Measurements from ENCODE around the gene UFC1.

The UFC1 gene

DNA sequence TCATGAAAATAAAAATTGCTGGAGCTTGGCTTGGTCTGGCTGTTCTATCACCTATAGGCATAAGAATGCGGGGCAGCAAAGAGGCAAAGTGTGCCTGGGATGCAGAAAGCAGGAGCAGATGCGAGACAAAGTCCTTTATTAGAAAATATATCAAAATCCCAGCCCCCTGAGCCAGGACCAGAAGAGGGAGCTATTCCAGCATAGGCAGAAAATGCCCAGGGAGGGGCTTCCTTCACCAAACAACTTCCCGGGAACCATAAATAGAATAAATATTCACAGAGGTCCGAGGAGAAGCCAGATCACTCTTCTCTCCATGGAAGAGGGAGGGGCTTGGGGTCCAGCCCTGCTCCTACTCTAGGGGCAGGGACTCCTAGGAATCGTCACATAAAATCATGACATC, 17.4 kb downstream of the UFC1 start:
- no peak for DNase-seq (ENCODE audit: low read depth)

DNA sequence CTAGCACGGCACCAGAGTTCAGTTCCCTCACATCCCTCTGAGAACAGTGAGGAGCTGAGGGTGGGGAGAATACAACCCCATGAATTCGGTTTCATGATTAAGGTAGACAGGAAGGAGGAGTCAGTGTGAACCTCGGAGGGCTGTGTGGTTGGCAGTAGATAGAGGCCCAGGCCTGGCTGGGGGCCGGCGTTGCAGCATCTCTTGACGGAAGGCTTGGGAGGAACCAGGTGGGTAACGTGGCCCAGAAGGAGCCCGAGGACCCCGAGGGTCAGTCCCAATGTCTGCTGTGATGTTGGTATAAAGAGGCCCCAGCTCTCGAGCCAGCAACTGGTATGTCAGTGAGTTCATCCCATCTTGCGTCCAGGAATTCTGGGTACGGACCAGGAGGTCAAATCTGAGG, 17.9 kb downstream of the UFC1 start:
- no peak for DNase-seq (ENCODE audit: low read depth)

DNA sequence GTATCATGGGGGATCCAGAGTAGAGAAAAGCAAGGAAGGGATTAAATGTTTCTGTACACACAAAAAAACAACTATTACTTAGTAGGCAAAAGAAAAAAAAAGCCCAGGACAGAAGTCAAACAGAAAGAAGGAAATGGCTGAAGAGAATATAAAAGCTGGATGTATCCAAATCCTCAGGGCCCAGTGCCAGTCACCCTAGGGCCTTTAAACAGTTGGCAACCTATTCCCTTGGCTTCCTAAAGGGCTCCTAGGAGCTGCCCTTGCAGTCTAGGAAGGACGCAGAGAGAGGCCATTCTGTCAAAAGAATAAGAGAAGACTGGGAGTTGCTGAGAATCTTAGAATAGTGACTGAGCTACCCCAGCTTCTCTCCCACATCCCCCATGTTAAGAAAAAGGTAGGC, 18.6 kb downstream of the UFC1 start:
- no peak for DNase-seq (ENCODE audit: low read depth)

DNA sequence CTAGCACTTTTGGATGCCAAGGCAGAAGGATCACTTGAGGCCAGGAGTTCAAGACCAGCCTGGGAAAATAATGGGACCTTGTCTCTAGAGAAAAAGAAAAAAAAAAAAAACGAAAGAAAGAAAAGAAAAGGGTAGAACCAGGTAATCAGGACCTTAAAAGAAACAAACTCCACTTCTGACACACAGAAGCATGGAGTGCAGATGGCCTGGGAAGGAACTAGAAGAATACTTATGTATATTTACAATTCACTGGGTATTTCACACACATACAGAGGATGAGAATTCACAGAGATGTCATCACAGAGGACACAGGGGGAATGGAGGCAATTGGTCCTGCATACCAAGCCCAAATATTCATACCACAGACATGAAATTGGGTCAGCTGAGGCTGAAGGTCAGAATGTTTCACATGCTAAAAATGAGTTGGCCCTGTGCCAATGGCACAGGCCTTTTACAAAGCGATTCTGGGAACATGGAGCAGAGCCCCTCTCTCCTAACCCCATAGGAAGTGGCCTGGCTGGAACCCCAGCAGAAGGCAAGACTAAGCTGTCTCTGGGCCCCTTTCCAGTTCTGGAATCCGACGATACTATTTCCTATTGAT, 19.1 kb downstream of the UFC1 start:
- DNase-seq (ENCODE audit: low read depth): no peak

DNA sequence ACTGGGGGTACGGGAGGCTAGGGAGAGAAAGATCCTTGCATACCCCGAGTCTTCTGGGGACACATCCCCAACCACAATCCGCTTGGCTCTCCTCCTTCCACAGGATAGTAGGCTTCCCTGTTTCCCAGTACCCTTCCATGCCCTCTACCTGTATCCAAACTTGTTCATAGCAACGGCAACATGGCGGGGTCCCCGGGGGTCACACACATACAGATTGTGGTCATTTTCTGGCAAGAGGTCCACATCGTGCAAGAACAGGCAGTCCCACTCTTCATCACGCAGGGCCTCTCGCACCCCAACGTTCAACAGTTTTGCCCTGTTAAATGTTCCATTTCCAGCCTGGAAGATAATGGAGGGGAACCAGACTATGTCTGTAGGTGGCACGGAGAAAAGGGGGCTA, 19.9 kb downstream of the UFC1 start:
- DNase-seq (ENCODE audit: low read depth): no peak

DNA sequence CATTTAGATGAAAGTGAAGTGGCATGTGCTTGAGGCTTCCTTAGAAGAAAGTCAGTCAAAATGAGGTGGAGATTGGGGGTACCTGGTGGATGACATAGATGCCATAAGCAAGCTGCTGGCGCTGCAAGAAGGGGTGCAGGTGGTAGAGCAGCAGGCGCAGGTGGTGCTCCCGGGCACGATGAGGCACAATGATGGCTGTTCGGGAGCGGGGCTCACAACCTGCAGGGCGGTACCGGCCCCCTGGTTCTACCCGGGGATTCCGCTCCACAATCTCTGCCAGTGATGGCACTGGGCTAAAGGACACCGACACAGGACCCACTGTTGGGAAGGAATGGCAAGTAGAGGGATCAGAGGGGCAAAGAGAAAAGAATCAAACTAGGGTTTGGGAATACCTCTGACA, 21.1 kb downstream of the UFC1 start:
- no peak for DNase-seq (ENCODE audit: low read depth)

DNA sequence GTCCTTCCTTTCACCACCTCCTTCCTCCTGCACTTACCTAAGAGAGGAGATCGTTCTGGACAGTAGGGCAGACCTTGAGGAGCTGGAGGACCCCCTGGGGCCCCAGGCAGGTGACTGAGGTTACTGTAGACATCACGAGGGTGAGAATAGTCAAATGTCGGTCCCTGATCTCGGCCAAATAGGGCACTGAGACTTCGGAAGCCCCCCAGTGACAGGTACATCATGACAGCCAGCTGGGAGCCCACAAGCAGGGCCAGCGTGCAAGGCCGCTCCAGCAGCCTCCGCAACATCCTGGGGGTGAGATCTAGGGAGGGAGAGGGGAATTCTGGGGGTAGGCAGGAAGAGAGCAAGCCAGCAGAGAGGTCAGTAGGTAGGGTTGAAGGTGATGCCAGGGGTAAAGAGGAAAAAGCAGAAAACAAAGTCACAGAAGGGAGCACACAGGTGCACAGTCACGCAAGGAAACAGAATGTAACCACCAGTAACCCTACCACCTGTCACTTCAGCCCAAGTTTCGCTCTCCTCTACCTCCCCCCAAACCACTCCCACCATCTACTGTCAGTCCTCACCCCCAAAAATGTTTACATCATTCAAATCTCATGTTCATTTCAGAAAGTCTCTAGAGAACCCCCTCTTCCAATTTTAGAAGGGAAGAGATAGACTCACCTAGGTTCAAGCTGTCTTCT, 22.1 kb downstream of the UFC1 start:
- no peak for DNase-seq (ENCODE audit: low read depth)

DNA sequence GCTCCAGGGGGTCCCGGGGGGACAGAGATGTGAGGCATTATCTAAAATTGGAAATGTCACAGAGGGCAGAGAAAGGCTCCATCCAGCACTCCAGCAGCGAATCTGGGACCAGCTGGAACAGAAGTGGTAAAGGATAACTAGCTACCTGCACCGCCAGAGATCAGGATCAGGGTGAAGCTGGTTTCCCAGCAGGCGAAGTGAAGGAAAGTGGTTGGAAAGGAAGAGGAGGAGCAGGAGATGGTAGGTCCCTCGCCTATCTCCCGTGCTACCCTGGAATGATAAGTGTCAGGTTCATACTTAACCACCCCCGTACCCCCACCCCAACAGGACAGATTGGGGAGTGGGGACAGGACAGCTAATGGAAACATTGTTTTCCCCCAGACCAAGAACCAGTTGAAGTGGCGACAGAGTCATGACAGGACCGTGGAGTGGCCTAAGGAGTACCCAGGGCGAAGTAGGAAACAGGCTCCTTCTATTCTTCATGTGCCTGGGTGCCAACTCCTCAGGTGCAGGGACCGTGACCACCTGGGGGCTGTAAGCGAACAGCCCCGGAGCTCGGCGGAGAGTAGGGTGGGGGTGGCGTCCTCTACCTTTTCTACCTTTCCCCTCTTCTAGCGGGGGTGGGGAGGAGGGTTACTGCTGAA, 22.8 kb downstream of the UFC1 start:
- no peak for DNase-seq (ENCODE audit: low read depth)

DNA sequence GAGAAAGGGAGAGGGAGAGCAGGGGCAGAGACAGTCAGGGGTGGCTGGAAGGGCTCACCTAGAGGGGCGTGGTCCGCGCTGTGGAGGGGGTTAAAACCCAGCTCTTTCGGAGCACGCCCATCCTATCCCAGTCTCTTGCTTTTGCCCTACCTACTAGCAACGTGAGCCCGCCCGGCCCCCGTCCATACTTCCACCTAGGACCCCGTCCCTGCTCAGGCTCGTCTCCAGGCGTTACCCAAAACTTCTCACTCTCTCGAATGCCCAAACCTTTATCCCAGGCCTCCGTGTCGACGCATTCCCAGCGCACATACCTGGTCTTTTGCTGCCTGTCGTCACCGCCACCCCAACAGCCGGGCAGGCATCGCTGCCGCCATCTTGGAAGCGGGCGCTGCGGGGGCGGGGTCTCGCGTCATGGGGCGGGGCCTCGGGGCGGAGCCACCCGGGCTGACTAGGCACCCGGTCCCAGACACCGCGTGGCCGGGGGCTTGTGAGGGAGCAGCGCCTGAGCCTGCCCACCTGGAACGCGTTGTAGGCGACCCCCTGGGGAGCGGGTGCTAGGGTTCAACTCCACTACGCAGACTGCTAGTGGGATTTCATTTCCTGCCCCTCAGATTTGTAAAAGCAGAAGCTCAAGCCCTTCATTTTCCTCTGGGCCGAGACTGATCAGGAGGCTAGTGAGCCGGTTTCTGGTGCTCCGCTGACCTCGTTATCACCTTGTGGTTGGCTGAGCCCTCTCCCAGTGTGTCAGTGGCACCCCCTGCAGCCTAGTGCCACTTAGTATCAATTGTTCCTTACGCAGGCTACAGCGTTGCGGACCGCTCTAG, 23.5 kb downstream of the UFC1 start, which contains the start of gene B4GALT3:
Gene B4GALT3 (minus strand): TSS at position 396 of the 824 bp plus-strand sequence. CDS start 1,447 bp downstream, outside the sequence.
- DNase-seq (ENCODE audit: low read depth): peak; percentile 92

DNA sequence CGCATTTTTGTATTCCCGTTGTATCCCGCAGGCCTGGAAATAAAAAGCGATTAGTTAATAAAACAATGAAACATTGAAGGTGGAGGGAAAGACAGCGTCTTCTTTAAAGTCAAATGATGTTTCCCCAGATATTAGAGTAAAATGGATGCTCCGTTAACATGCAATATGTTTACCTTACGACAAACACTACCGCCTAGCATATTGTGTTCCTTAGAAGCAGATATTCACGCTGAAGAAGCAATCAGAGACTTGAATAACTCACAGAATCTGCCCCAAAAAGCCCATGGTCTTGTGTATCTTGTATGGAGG, 24.1 kb downstream of the UFC1 start:
- no peak for DNase-seq (ENCODE audit: low read depth)

DNA sequence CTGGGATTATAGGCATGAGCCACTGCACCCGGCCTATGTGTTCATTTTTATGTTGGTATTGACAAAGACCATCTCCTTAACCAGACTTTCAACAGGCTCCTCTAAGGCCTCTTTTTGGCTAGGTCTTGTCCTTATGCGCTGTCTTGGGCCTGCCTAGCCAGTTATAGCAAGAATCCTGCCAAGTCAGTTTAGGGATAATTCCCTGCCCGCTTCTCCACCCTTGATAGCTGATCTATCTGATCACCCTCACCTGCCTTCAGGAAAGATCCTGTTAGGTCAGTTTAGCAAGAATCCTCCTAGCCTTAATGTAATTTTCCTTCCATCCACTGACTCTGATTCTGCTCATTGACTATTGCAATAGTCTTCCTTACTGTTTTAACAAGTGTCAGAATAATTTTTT, 25.9 kb downstream of the UFC1 start:
- DNase-seq (ENCODE audit: low read depth): no peak

DNA sequence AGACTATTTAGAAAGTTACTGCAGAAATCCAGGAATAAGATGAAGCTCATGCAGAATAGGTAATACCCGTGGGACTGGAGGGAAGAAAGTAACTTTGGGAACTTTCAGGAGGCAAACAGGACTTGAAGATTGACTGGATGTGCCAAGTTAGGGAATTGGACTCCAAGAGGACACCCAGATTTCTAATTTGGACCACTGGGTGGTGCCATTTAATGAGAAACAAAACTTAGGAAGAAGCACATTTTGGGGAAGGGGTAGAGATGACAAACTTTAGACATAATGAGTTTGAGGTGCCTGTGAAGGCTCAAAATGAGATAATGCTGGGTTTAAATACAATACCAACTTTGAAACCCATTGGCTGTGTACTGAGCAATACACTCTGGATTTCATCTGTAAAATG, 26.9 kb downstream of the UFC1 start:
- no peak for DNase-seq (ENCODE audit: low read depth)

DNA sequence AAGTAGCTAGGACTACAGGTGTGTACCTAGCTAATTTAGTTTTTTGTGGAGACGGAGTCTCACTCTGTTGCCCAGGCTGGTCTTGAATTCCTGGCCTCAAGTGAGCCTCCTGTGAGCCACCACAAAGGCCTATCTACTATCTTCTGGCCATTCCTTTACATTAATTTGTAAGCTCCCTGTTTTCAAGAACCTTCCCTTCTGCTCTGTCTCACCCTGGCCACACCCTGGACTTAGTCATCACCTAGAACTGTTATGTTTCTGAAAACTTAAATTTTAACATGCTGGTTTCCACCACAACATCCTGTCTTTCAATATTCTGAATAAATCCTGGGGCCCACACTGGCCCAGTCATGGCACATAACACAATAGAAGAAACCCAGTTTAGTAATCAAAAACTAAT, 28.4 kb downstream of the UFC1 start:
- peak; percentile 38 for DNase-seq (ENCODE audit: low read depth)

DNA sequence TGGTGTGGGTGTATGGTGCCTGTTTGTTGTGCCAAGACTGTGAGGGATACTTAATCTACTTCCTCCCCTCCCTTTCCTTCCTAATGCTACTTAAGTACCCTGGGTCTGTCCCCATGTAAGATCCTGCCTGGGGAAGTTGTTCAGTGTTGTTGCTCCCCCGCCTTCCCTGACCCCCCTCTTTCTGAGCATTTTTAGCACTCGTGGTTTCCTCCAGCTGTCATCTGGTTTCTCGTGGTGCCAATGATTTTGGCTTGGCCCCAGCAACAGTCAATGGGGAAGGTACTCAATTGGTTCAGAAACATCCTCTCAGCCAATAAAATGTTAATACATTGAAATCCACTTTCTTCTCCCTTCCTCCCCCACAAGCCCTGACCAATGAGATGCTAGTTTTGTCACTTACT, 31.5 kb downstream of the UFC1 start:
- DNase-seq (ENCODE audit: low read depth): peak; percentile 48

DNA sequence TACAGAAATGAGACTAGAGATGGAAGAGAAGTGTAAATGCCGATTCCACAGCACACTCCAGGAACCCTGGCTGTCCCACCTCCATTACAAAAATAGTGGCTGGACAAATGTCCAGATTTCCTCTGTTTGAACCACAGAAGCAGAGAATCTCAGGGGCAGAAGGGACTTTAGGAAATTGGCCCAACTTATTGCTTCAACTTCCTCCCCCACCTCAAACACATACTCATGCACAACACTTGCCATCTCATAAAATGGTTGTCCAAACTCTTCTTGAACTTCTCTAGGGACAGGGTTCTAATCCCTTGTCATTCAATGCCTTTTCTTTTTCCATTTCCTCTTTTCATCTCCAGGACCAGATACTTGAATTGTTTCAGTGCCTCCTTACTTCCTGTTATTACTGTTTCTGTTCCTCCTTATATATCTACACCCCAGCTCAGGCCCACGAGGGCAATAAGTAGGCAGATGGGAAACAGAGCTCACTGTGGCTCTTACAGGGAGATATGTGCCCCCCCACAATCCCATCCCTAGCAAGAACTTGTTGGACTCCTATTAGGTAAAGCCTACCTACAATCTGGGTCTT, 32.0 kb downstream of the UFC1 start:
- DNase-seq (ENCODE audit: low read depth): no peak

DNA sequence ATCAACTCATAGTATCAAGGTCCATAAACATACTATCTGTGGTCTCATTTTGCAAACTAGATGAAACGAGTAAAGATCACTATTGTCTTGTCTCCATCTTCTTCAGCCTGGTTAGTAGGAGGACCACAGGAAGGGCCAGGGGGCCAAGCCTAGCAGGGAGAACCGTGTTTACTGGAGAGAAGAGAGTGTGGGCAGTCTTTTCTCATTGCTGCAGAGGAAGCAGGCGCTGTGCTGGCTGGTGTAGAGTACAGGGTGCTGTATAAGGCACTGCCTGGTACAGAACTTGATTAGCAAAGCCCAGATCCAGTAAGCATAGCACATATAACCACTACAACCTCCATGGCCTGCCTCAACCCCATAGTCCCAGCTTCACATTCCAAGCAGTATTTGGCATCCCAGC, 33.5 kb downstream of the UFC1 start:
- DNase-seq (ENCODE audit: low read depth): no peak

DNA sequence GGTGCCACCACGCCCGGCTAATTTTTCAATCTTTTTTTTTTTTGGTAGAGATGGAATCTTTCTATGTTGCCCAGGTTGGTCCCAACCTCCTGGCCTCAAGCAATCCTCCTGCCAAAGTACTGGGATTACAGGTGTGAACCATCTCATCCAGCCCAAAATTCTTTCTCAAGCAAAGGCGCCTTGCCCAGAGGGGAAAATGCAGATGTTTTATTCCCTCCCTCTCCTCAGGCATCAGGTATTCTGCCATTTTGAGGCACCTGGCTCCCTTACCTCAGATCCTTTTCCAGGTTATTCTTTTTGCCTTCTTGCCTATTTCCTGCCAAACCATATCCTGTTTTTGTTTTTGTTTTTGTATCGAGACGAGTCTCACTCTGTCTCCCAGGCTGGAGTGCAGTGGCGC, 34.6 kb downstream of the UFC1 start:
- no peak for DNase-seq (ENCODE audit: low read depth)

DNA sequence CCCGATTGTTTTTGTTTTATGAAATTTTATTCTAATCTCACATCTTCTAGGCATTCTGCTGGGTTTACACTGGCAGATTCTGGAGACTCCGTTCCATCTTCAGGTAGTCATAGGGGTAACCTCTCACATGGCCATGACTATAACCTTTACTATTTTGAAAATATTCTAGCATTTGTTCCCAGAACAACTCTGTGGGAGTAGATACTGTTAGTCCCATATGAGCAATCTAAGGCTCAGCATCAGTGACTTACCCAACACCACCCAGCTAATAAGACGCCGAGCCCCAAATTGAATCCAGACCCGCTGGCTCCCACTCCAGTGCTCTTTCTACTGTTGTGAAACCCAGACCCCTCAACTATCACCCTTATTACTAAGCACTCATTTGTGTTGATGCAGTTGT, 35.3 kb downstream of the UFC1 start:
- no peak for DNase-seq (ENCODE audit: low read depth)

DNA sequence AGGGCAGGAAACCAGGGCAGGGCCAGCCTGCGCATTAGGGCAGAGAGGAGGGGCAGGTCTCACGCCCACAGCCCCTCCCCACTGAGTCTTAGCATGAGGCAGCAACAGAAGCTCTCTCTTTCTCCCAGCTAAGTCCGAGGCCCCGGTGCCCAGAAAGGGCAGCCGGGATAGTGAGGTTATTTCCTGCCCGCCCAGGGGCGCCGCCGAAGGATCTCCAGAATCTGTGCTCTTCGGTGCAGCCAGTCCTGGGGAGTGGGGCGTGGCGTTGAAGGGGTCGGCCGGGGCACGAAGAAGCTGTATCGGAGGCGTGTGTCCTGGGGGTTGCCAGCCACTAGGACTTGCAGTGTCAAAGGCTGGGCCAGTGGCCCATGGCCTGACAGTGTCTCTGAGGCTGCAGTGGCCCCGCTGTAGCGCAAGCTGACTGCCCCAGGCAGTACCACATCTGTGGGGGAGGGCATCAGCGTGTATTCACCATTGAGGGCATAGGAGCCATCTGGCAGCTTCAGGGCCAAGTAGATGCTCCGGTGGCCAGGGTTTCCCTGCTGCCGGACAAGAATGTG, 37.3 kb downstream of the UFC1 start:
- DNase-seq (ENCODE audit: low read depth): no peak

DNA sequence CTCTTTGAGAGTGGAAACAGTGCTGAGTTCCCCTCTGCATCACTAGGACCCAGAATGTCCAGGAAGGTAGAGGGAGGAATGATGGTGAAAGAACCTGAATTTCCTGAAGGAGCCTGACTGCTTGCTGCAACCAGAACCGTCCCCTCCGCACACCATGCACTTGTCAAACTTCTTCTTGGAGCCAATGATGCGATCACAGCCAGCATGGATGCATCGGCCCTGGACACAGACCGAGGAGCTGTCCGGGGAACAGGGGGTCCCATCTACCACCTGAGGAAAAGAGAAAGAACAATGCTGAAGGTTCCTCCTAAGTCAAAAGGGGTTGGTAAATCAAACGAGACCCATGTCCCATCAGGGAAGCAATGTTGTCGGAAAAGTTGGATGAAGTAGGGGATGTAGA, 38.2 kb downstream of the UFC1 start:
- DNase-seq (ENCODE audit: low read depth): no peak

DNA sequence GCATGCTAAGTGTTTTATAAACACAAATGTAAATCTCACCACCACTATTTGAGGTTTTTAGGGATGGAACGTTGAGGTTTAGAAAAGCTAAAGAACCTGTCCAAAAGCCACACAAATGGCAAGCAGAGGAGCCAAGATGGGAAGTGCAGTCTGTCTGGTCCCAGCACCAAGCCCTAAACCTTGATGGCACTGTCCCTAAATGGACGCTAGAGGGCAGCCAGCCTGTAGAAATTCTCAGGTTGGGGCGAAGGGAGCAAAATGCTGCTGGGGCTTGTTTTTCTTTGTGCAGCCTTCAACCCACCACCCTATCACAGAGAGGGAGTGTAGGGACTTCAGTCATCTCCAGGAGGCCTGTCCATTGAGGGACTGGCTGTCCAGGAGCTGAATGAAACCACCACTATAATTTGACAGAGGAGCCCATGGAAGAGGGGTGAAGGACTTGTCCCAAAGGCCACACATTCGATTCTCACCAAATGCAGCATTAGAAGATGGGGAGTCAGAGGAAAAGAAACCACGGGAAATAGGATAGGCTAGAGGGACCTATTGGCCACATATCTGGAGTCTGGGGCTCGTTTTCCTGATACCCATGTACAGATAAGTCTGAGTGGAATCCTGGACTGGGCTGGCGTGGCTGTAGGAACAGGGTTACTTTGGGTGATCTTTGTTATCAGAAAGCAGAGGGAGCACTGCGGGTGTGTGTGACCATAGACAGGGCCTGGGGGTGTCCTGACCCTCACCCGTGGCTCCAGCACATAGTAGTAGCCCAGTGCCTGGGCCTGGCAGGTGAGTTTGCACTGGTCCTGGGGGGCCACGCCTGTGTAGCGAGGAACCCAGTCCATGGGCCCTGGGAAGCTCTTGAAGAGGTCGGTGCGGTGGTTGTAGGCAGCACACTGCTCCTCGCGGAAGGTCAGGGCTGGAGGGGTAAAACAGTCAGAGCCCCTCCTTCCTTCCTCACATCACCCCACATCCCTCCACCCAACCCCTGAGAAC, 39.0 kb downstream of the UFC1 start:
- DNase-seq (ENCODE audit: low read depth): peak; percentile 45
